SU-DHL-6 (cell line): Measurements from ENCODE around the gene ZNF536.

ENCODE experiments used
- CTCF ChIP-seq: fragments of 200-600 bp; sonication (generic); IDR thresholded peaks from one replicate; pipeline ENCODE4 v1.5.1; 2017; ENCODE audit warnings: antibody characterized with exemption, mild to moderate bottlenecking, low read length, moderate library complexity; ENCODE audit not compliant: insufficient read depth, poor library complexity, severe bottlenecking
- EZH2phosphoT487 ChIP-seq: fragments of 200-600 bp; sonication (generic), shearing (Covaris generic); conservative IDR thresholded peaks from 2 replicates; pipeline ENCODE4 v1.6.1; 2018; ENCODE audit warnings: mild to moderate bottlenecking, antibody characterized with exemption, low read length, moderate library complexity, mixed read lengths

DNA sequence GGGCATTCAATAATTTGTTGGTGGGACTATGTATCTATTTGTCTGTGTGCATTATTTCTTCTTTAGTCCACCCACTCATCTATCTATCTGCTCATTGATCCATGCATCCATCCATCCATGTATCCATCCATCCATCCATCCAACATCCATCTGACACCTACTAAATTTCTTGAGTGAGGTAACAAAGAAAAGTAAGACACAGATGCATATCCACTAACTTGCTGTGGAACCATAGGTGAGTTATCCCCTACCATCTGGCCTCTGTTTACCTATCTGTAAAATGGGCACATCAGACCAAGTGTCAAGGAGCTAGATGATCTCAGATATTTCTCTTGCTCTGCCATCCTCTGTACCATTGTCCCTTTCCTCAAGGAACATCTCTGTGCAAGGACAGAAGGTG lies 54.7 kb downstream of the ZNF536 start:
- TF ChIP-seq CTCF: no peak
- no peak for TF ChIP-seq EZH2phosphoT487
